HepG2 (cell line): ENCODE results near the gene CAMTA1. TPM values are rescaled to one million over a fixed set of nuclear protein-coding genes. Genes with fewer than 3 reads are reported as not detected.

Experiments used
- DMAP1 ChIP-seq: IDR thresholded peaks from 2 replicates; pipeline ENCODE4 v1.6.1; 2016
- HOXA9 ChIP-seq: sonication (generic); formaldehyde crosslinking; IDR thresholded peaks from 2 replicates; pipeline ENCODE4 v1.8.1; 2022; ENCODE audit warnings: missing genetic modification reagents, mild to moderate bottlenecking, moderate library complexity, borderline replicate concordance
- IKZF1 ChIP-seq: fragments of 450-650 bp; IDR thresholded peaks from 2 replicates; pipeline ENCODE4 v1.7.1; 2016
- ISL2 ChIP-seq: sonication (generic); formaldehyde crosslinking; IDR thresholded peaks from 2 replicates; pipeline ENCODE4 v1.5.0; 2020; ENCODE audit warnings: missing genetic modification reagents
- MED13 ChIP-seq: sonication (generic); formaldehyde crosslinking; IDR thresholded peaks from 2 replicates; pipeline ENCODE4 v1.5.0; 2020; ENCODE audit warnings: missing genetic modification reagents
- RFXAP ChIP-seq: sonication (generic); formaldehyde crosslinking; IDR thresholded peaks from 2 replicates; pipeline ENCODE4 v1.4.0; 2020; ENCODE audit warnings: missing genetic modification reagents, borderline replicate concordance
- TAF1 ChIP-seq: sonication (generic); formaldehyde crosslinking; IDR thresholded peaks from 2 replicates; pipeline ENCODE4 v1.4.0; 2020; ENCODE audit warnings: missing genetic modification reagents
- TMF1 ChIP-seq: sonication (generic); formaldehyde crosslinking; IDR thresholded peaks from 2 replicates; pipeline ENCODE4 v1.8.1; 2022; ENCODE audit warnings: low read depth, missing genetic modification reagents
- TOE1 ChIP-seq: sonication (generic); formaldehyde crosslinking; IDR thresholded peaks from 2 replicates; pipeline ENCODE4 v1.4.0; 2020; ENCODE audit warnings: mild to moderate bottlenecking, missing genetic modification reagents
- ZBTB7A ChIP-seq: sonication (generic); formaldehyde crosslinking; IDR thresholded peaks from 2 replicates; pipeline ENCODE4 v1.8.0; 2022; ENCODE audit warnings: mild to moderate bottlenecking, missing genetic modification reagents
- ZBTB7B ChIP-seq: sonication (generic); formaldehyde crosslinking; IDR thresholded peaks from 2 replicates; pipeline ENCODE4 v1.4.0; 2020; ENCODE audit warnings: missing genetic modification reagents
- ZKSCAN5 ChIP-seq: sonication (generic); formaldehyde crosslinking; IDR thresholded peaks from 2 replicates; pipeline ENCODE4 v1.5.1; 2020; ENCODE audit warnings: mild to moderate bottlenecking, missing genetic modification reagents
- ZNF124 ChIP-seq: sonication (generic); formaldehyde crosslinking; IDR thresholded peaks from 2 replicates; pipeline ENCODE4 v1.4.0; 2020; ENCODE audit warnings: missing genetic modification reagents
- ZNF331 ChIP-seq: sonication (generic); formaldehyde crosslinking; IDR thresholded peaks from 2 replicates; pipeline ENCODE4 v1.4.0; 2020; ENCODE audit warnings: missing genetic modification reagents
- ZNF441 ChIP-seq: sonication (generic); formaldehyde crosslinking; IDR thresholded peaks from 2 replicates; pipeline ENCODE4 v1.7.0; 2021; ENCODE audit warnings: missing genetic modification reagents, borderline replicate concordance
- ZNF468 ChIP-seq: sonication (generic); formaldehyde crosslinking; IDR thresholded peaks from 2 replicates; pipeline ENCODE4 v1.8.0; 2022; ENCODE audit warnings: mild to moderate bottlenecking, moderate library complexity, missing genetic modification reagents
- ZNF556 ChIP-seq: sonication (generic); formaldehyde crosslinking; IDR thresholded peaks from 2 replicates; pipeline ENCODE4 v1.4.0; 2020; ENCODE audit warnings: mild to moderate bottlenecking, missing genetic modification reagents, borderline replicate concordance
- ZNF749 ChIP-seq: sonication (generic); formaldehyde crosslinking; IDR thresholded peaks from 2 replicates; pipeline ENCODE4 v1.8.0; 2022; ENCODE audit warnings: mild to moderate bottlenecking, missing genetic modification reagents, moderate library complexity, borderline replicate concordance
- polyA plus RNA-seq, 8 experiments: library from polyadenylated mRNA; depleted of rRNA in 3 of 8; stranded (reverse) in 7 of 8; unstranded in 1 of 8; fragments of >200 nt; fragmentation: Illumina TruSeq in 4 of 8; extraction: Trizol in 4 of 8; gene quantifications; 2 replicates each; pipeline versions ENCODE4 v1.2.1 to v1.2.3, GENCODE V29; 2011 to 2016; ENCODE audit warnings: low read depth in 4 of 8, missing spikeins in 1 of 8, mixed read lengths in 1 of 8; ENCODE audit not compliant: insufficient read depth in 1 of 8
- total RNA-seq, 5 experiments: library from RNA; depleted of rRNA; stranded (reverse); fragments of >200 nt; fragmentation: Illumina TruSeq; extraction: Trizol; gene quantifications; 2 replicates each; pipeline ENCODE4 v1.2.3, GENCODE V29; 2016; ENCODE audit warnings: low read depth in 1 of 5
- TF ChIP-seq, protein P1 (sequence below): sonication (generic); formaldehyde crosslinking; IDR thresholded peaks from 2 replicates; pipeline ENCODE4 v1.4.0; 2020; ENCODE audit warnings: low read depth, mild to moderate bottlenecking, missing genetic modification reagents
- TF ChIP-seq, protein P2 (sequence below): sonication (generic); formaldehyde crosslinking; IDR thresholded peaks from 2 replicates; pipeline ENCODE4 v1.4.0; 2020; ENCODE audit warnings: missing genetic modification reagents, mild to moderate bottlenecking, borderline replicate concordance
- TF ChIP-seq, protein P3 (sequence below): sonication (generic); formaldehyde crosslinking; IDR thresholded peaks from 2 replicates; pipeline ENCODE4 v1.4.0; 2020; ENCODE audit warnings: missing genetic modification reagents, low read depth, mild to moderate bottlenecking, borderline replicate concordance
- TF ChIP-seq, protein P4 (sequence below): sonication (generic); formaldehyde crosslinking; IDR thresholded peaks from 2 replicates; pipeline ENCODE4 v1.4.0; 2020; ENCODE audit warnings: missing genetic modification reagents
- TF ChIP-seq, protein P5 (sequence below): sonication (generic); formaldehyde crosslinking; conservative IDR thresholded peaks from 2 replicates; pipeline ENCODE4 v1.8.1; 2023; ENCODE audit warnings: missing genetic modification reagents
- TF ChIP-seq, protein P6 (sequence below): sonication (generic); formaldehyde crosslinking; IDR thresholded peaks from 2 replicates; pipeline ENCODE4 v1.8.1; 2023; ENCODE audit warnings: mild to moderate bottlenecking, missing genetic modification reagents

Gene CAMTA1
- total and polyA plus RNA-seq, 2 of the 13 experiments (the other 11 are each of a cell fraction or from before 2014, with no cell fraction given): 25.0 to 36.4 TPM

DNA sequence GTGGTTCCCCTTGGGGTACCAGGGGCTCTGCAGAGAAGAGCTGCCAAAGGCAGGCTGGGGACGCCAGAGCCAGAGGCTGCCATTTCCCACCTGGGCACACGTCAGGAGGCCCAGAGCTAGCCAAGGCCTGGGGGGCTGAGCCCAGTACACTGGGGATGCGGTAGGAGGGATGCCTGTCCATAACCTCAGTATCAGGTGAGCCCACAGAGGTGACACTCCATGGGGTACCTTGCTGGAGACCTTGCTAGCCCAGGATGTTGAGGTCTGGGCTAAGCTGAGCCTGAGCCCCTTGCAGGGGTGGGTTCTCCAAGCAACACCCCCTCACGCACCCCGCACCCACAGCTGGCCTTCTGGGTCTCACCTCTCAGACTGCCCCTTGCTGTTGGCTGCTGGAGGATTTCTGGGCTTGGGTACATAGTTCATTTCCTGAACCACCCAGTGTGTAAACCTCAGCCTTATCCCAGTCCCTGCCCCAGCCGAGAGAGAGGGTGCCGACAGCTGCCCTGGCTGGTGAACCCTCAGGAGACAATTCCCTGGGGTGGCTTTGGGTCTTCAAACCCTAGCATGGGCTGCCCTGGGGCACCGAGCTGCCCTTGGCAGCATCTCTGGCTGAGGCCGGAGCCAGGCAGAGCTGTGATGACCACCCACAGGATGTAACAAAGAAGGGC is 893.4 kb downstream of the CAMTA1 start (continued):
- TF ChIP-seq RFXAP (CRISPR knock-in tag) (peak; percentile 59; the same call in 1 of the 2 replicates), ZNF556 (CRISPR knock-in tag) (no peak), ZNF124 (CRISPR knock-in tag) (no peak), IKZF1 (no peak), HOXA9 (CRISPR knock-in tag) (no peak), ZBTB7B (CRISPR knock-in tag) (peak; percentile 79; the same call in 1 of the 2 replicates), TOE1 (CRISPR knock-in tag) (no peak), ZBTB7A (0 out of 2 replicates have a peak, but pooled peaks have one; percentile 24), TMF1 (CRISPR knock-in tag) (no peak), ZNF468 (CRISPR knock-in tag) (no peak), ZNF441 (no peak), TAF1 (peak; percentile 33; the same call in 1 of the 2 replicates), ISL2 (CRISPR knock-in tag) (peak; percentile 52; the same call in 1 of the 2 replicates), DMAP1 (no peak), ZNF749 (CRISPR knock-in tag) (no peak), ZNF331 (CRISPR knock-in tag) (peak; percentile 74; the same call in 1 of the 2 replicates), MED13 (CRISPR knock-in tag) (no peak), ZKSCAN5 (CRISPR knock-in tag) (no peak)
- TF ChIP-seq, protein P1, sequence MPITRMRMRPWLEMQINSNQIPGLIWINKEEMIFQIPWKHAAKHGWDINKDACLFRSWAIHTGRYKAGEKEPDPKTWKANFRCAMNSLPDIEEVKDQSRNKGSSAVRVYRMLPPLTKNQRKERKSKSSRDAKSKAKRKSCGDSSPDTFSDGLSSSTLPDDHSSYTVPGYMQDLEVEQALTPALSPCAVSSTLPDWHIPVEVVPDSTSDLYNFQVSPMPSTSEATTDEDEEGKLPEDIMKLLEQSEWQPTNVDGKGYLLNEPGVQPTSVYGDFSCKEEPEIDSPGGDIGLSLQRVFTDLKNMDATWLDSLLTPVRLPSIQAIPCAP (CRISPR knock-in tag): no peak
- TF ChIP-seq, protein P2, sequence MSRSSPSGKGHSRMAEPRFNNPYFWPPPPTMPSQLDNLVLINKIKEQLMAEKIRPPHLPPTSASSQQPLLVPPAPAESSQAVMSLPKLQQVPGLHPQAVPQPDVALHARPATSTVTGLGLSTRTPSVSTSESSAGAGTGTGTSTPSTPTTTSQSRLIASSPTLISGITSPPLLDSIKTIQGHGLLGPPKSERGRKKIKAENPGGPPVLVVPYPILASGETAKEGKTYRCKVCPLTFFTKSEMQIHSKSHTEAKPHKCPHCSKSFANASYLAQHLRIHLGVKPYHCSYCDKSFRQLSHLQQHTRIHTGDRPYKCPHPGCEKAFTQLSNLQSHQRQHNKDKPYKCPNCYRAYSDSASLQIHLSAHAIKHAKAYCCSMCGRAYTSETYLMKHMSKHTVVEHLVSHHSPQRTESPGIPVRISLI (CRISPR knock-in tag): no peak
- TF ChIP-seq, protein P3, sequence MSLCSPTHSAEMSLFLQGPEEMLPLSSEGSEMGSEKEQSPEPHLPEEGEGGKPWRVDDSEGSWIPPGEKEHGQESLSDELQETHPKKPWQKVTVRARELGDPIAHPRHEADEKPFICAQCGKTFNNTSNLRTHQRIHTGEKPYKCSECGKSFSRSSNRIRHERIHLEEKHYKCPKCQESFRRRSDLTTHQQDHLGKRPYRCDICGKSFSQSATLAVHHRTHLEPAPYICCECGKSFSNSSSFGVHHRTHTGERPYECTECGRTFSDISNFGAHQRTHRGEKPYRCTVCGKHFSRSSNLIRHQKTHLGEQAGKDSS (CRISPR knock-in tag): no peak
- TF ChIP-seq, protein P4, sequence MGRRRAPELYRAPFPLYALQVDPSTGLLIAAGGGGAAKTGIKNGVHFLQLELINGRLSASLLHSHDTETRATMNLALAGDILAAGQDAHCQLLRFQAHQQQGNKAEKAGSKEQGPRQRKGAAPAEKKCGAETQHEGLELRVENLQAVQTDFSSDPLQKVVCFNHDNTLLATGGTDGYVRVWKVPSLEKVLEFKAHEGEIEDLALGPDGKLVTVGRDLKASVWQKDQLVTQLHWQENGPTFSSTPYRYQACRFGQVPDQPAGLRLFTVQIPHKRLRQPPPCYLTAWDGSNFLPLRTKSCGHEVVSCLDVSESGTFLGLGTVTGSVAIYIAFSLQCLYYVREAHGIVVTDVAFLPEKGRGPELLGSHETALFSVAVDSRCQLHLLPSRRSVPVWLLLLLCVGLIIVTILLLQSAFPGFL (CRISPR knock-in tag): no peak
- TF ChIP-seq, protein P5, sequence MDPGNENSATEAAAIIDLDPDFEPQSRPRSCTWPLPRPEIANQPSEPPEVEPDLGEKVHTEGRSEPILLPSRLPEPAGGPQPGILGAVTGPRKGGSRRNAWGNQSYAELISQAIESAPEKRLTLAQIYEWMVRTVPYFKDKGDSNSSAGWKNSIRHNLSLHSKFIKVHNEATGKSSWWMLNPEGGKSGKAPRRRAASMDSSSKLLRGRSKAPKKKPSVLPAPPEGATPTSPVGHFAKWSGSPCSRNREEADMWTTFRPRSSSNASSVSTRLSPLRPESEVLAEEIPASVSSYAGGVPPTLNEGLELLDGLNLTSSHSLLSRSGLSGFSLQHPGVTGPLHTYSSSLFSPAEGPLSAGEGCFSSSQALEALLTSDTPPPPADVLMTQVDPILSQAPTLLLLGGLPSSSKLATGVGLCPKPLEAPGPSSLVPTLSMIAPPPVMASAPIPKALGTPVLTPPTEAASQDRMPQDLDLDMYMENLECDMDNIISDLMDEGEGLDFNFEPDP (CRISPR knock-in tag): 0 out of 2 replicates have a peak, but pooled peaks have one; percentile 30
- TF ChIP-seq, protein P6, sequence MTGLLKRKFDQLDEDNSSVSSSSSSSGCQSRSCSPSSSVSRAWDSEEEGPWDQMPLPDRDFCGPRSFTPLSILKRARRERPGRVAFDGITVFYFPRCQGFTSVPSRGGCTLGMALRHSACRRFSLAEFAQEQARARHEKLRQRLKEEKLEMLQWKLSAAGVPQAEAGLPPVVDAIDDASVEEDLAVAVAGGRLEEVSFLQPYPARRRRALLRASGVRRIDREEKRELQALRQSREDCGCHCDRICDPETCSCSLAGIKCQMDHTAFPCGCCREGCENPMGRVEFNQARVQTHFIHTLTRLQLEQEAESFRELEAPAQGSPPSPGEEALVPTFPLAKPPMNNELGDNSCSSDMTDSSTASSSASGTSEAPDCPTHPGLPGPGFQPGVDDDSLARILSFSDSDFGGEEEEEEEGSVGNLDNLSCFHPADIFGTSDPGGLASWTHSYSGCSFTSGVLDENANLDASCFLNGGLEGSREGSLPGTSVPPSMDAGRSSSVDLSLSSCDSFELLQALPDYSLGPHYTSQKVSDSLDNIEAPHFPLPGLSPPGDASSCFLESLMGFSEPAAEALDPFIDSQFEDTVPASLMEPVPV (CRISPR knock-in tag): no peak
